RKO (cell line): ENCODE results near the gene ANO9.
"Not testable (repeated sequence)": the region's sequence is repeated elsewhere in the genome, so short reads cannot be mapped to it uniquely, and the experiment has no call there.

ENCODE experiments used
- DNase-seq: peaks from one replicate; pipeline ENCODE4 v3.0.0-alpha.2; 2016; ENCODE audit warnings: low spot score

The ANO9 gene

DNA sequence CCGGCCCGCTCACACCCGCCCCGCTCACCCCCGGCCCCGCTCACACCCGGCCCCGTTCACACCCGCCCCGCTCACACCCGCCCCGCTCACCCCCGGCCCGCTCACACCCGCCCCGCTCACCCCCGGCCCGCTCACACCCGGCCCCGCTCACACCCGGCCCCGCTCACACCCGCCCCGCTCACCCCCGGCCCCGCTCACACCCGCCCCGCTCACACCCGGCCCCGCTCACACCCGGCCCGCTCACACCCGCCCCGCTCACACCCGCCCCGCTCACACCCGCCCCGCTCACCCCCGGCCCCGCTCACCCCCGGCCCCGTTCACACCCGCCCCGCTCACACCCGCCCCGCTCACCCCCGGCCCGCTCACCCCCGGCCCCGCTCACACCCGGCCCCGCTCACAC is 40.6 kb downstream of the ANO9 start:
- DNase-seq: not testable (repeated sequence)

- no peak for DNase-seq
Observed at GRCh38 chr11:400241-400689, 41.5 kb downstream of the ANO9 start.

- no peak for DNase-seq
Observed at GRCh38 chr11:399731-400211, 42.0 kb downstream of the ANO9 start.

- DNase-seq: peak; percentile 63
Observed at GRCh38 chr11:398826-399225, 43.0 kb downstream of the ANO9 start.

- no peak for DNase-seq
Observed at GRCh38 chr11:396948-397548, 44.8 kb downstream of the ANO9 start.

- peak; percentile 68 for DNase-seq
Observed at GRCh38 chr11:396511-396947, 45.3 kb downstream of the ANO9 start.

- DNase-seq: no peak
Observed at GRCh38 chr11:395866-396265, 45.9 kb downstream of the ANO9 start.

DNA sequence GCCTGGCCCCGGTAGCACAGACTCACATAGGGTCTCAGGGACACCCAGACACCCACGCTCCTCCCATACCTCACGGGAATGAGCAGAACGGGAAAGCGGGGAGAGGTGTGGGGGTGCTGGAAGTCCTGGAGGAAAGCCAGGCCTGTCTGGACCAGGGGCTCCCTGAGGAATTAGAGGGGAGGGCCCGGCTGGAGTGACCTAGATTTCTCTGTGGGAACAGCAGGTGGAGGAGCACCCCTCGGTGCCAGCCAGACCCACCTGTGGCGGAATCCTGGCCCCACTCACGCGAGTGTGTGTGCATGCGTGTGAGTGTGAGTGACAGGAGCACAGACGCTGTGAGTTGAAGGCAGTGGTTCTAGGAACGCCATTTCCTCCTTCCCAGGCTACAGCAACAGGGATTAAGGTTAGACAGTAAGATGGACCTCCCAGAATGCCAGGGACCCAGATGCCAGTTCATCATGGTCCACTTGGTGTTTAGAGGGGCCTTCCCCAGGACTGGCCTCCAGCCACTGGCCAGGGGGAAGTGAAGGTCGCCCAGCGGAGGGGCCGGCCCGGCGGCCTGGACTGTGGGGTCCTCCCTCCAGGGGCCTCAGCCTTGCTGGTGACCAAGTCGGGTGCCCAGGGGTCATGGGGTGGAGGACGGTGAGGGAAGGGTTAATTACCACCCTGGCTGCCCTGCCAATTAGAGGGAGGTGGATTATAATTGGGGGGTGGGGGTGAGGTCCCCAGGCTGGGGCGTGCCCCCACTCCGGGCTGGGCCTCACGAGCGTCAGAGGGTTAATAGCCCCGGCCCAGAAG is 46.8 kb downstream of the ANO9 start:
- DNase-seq: no peak

GRCh38 chr11:394034-394857 is 47.6 kb downstream of the ANO9 start, which contains the start of gene PKP3:
Gene PKP3 (plus strand): TSS chr11:394209. CDS start chr11:394293, 84 bp downstream.
- peak; percentile 87 for DNase-seq

- DNase-seq: peak; percentile 89
Observed at GRCh38 chr11:393219-394033, 48.4 kb downstream of the ANO9 start.

- DNase-seq: no peak
Observed at GRCh38 chr11:392102-392777, 49.6 kb downstream of the ANO9 start.

DNA sequence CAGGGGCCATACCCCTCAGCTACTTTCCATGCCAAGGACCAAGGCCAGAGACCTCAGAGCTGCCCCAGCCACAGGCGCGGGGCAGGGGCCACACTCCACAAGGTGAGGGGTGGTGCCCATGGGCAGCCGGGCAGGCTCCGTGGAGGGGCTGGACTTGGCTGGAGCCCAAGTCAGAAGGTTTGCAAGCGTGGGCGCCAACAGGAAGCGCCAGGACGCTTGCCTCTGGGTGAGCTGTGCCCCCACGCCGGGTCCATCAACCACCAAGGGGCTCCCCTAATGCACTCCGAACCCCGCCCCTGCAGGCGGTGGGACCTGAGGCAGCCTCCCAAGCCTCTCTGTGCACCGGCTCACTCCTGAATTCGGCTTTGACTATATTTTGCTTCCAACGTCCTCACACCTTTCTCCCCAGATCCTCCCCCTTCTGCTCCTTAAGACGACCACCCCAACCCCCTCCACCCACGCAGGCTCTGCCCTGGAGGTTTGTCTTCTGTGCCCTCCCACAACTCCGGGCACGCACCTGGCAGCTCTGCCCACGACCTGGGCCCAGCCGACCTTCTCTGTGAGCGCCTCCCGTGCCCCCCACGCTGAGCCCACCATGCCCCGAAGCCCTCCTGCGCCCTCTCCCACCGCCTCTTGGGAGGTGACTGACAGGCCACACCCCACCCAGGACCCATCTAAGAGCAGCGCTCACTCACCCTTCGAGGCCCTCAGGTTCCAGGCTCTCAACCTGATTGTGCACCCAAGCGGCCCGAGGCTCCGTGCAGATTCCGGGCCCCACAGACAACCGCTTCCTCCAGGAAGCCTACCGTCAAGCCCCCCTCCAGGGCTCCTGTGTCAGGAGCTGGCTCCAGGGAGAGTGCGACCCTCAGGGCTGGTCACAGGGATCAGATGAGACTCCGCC is 50.4 kb downstream of the ANO9 start:
- no peak for DNase-seq

DNA sequence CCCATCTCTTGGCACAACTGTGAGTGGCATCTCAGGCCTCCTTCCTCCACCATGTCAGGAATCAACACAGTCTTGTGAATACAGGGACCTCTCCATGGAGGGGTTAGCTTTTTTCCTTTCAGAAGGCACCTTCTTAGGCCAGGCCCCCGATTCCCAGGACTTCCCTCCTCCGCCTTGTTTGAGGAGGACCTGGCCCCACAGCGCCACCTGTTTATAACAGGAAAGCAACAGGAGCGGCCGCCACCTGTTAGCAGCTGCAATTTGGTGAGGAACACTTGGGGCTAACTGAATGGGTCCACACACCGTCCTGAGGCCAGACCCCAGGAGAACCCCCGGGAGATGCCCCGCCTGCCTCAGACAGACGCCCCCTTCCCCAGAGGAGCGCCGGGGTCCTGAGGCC is 51.6 kb downstream of the ANO9 start:
- DNase-seq: no peak

DNA sequence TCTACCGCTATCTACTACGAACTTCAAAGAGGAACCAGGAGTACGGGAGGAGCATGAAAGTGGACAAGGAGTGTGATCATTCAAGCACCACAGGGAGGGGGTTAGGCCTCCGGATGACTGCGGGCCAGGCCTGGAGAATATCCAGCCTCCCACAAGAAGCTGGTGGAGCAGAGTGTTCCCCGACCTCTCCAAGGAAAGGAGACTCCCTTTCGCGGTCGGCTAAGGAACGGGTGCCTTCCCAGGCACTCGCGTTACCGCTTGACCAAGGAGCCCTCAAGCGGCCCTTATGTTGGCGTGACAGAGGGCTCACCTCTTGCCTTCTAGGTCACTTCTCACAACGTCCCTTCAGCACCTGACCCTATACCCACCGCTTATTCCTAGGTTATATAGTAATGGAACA is 52.4 kb downstream of the ANO9 start:
- DNase-seq: not testable (repeated sequence)

DNA sequence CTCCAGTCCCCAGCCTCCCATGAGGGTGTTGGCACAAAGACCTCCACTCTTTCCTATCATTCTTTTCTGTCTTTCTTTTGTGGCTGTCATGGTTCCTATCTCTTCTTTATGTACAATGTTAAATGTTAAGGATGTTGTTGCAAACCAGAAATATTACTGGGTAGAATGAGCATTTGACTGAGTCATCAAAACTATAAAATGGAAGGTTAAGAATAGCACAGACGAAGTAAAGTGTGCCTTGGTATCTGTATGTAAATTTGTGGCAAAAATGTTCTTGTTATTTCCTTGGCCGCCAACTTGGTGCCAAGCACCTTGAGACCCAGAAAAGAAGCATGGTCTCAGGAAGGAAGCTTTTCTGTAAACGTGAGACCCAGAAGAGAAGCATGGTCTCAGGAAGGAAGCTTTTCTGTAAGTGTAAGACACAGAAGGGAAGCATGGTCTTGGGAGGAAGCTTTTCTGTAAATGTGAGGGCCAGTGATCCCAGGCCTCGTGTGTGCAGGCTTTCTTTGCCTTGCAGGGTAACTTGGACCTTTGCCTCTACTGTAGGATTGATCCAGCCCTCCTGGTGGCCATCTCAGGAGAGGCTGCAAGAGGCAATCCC is 54.5 kb downstream of the ANO9 start:
- no peak for DNase-seq

DNA sequence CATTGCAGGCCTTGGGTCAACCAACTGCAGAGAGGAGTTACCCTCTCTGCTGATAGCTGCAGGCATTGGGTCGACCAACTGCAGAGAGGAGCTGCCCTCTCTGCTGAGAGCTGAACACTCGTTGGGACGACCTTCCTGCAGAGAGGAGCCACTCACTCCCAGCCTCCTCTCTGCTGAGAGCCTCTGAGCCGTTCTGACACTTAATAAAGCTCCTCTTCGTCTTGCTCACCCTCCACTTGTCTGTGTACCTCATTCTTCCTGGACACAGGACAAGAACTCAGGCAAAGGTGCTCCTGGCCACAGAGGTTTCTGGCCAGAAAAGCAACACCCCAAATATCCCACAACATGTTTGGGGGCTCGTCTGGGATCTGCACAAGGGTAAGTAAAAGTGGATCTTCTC is 55.3 kb downstream of the ANO9 start:
- no peak for DNase-seq

DNA sequence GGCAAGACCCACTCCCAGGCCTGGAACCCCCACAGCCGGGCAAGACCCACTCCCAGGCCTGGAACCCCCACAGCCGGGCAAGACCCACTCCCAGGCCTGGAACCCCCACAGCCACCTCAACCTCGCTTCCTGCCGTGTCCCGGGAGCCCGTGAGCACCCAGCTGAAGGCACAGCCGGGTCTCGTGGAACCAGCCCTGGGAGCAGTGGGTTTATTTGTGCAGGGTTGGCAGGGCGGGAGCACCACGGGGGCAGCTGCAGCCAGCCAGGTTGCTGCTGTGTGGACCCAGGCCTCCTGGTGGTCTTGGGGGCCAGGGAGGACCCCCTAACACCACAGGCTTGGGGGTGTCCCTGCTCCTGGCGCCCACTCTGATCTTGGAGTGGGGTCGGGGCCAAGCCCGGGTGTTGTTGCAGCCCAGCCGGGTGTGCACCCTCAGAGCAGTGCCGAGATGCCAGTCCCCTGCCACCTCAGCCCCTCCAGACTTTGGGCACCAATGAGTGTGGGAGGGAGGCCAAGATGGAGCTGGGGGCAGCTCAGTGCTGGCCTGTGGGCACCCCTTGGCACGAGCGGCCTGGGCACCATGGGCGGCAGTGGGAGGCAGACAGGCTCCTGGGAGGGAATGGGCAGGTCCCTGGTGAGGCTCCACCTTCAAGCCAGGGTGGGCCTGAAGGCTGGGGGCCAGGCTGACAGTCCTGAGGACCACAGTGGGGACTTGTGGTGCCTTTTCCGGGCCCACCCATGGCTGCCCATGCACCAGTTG is 56.0 kb downstream of the ANO9 start:
- DNase-seq: no peak

- DNase-seq: no peak
Observed at GRCh38 chr11:384511-384910, 57.3 kb downstream of the ANO9 start.

DNA sequence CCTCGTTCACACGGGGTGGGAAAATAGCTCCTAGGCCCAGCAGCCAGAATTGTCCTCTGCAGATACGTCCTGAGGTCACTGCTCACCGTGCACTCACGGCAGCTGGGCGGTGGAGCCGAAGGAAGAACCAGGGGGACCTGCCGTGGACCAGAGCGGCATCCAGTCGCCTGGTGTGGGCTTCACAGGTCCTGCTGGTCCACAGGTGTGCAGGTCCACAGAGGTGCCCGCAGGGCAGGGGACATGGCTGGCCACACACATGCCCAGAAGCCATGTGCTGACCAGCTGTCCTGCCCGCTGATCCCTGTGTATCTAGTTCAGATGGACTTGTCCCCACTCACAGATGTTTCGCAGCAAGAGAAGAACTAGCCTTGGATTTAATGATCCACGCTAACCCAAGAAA is 58.4 kb downstream of the ANO9 start:
- no peak for DNase-seq
